GM18498 (cell line): ENCODE measurements around the gene LARP1.

ENCODE experiments used
- ATAC-seq: cut with Tn5 transposase; IDR thresholded peaks from one replicate; pipeline ENCODE4 v1.9.1; 2021; ENCODE audit warnings: mild to moderate bottlenecking, moderate library complexity; ENCODE audit not compliant: unreplicated experiment

LARP1 gene

GRCh38 chr5:154788212-154788611 lies 33.0 kb downstream of the LARP1 start:
- no peak for ATAC-seq

- peak; percentile 82 for ATAC-seq
These were observed 36.4 kb downstream of the LARP1 start for GRCh38 chr5:154791535-154791934.

GRCh38 chr5:154793599-154794524 lies 38.7 kb downstream of the LARP1 start:
- ATAC-seq = no peak

DNA sequence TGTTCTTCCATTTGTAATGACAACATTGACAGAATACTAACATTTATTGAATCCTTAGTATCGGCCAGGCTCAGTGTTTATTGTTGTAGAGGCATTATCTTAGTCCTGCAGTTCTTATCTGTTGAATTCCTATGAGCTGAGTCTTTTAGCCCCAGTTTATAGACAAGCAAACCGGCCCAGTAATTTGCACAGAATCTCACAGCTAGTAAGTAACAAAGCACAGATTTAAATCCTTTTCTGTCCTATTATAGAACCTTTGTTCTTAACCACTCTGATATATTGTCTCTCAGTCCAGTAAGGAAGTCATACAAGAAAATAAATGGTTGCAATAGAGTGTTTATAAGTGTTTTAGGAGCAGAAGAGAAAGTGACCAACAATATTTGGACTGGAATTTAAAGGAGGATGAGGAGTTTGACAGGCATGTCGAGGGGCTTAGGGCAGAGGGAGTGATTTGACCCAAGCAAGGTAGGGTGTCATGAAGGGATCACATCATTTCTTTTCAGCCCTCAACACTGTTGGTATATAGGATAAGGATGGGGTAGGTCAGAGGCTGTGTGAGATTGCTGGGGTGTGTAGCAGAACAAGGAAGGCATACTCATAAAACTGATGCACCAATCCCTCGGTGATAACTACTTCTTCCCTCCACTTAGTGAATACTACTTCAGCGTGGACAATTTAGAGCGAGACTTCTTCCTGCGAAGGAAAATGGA lies 39.5 kb downstream of the LARP1 start:
- ATAC-seq = no peak

DNA sequence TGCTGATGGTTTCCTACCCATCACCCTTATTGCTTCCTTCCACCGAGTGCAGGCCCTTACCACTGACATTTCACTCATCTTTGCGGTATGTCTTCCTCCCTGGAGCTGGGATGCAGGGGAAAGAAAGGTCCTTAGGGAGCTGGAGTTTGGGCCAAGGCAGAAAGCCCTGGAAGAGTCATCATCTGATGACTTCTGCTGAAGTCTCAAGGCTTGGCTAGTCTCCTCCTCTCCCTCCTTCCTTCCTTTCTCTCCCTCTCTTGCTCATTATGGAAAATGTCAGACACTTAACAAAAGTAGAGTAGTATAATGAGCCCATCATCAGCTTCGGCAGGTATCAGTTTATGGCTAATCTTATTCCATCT lies 40.0 kb downstream of the LARP1 start:
- ATAC-seq = no peak

GRCh38 chr5:154797762-154798161 lies 42.6 kb downstream of the LARP1 start:
- ATAC-seq = no peak

GRCh38 chr5:154800582-154800981 lies 45.4 kb downstream of the LARP1 start:
- ATAC-seq = no peak

- no peak for ATAC-seq
These were observed 45.9 kb downstream of the LARP1 start for GRCh38 chr5:154801083-154801482.

DNA sequence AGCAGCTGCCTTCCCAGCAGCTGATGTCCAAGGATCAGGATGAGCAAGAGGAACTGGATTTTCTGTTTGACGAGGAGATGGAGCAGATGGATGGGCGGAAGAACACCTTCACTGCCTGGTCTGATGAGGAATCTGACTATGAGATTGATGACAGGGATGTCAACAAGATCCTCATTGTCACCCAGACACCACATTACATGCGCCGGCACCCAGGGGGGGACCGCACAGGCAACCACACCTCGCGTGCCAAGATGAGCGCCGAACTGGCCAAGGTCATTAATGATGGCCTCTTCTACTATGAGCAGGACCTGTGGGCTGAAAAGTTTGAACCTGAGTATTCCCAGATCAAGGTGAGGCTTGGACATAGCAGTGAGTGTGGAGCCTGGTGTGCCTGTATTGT lies 46.9 kb downstream of the LARP1 start:
- no peak for ATAC-seq

DNA sequence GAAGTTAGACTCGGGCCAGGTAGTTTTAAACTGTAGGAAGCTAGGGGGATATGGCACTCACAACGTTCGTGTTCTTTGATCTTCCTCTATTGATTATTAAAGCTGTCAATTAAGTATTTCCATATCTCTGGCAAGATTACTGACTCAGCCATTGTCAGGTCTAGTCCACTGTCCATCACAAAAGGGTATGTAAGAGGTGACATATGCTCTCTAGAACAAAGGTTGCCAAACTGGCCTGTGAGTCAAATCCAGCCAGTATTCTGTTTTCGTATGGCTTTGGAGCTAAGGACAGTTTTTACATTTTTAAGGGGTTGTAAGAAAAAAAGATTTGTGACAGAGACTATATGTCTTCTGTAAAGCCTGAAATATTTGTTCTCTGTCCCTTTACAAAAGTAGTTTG lies 51.0 kb downstream of the LARP1 start:
- ATAC-seq = no peak

- ATAC-seq = no peak
These were observed 56.1 kb downstream of the LARP1 start for GRCh38 chr5:154811239-154811638.

DNA sequence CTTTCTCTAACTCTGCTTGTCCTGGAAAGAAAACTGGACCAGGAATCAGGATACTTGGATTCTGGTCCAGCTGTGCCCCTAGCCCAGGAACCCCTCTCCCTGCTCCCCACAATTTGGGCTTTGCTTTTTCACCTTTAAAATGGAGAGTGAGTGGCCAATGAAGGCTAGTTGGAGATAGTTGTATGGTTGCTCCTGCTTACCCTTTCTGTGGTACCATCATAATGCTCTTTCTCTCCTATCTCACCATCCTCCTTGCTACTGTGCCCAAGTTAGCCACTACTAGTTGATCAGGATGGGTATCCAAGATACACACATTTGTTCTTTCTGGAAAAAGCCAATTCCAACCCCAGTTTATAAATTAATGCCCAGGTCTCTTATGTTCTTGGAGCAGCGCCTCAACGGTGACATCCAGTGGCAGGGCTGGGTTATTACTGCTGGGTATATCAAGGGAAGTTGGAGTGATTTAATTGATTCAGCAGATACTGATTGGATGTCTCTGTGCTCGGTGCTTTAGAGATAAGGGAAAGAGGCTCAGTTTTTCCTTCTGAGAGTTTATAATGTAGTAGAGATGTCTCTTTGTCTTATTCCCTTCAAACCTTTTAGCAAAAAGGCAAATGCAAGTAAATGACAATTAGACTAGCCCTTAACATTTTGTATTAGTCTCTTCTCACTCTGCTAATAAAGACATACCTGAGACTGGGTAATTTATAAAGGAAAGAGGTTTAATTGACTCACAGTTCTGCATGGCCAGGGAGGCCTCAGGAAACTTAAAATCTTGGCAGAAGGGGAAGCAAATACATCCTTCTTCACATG lies 56.7 kb downstream of the LARP1 start:
- peak; percentile 71 for ATAC-seq

DNA sequence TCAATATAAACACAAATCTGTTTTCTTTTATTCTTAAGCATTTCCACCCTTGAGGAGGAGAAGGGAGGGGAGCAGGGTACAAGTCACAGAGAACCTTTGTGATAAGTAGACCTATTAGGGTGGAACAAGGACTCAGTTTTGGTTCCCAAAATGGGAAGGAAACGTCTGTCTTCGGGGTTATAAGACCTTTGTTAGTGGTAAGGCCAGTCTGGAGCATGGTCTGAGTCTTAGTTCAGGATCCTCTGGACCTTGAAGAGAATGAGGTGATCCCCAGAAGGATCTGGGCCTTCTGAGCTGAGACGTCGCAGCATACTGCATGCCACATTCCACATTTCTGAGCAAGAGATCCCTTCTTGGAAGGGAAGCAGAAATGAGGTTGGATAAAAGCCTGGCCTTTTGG lies 58.0 kb downstream of the LARP1 start:
- ATAC-seq = no peak

- ATAC-seq = no peak
These were observed 58.6 kb downstream of the LARP1 start for GRCh38 chr5:154813736-154814135.

- no peak for ATAC-seq
These were observed 59.8 kb downstream of the LARP1 start for GRCh38 chr5:154815025-154815424.

DNA sequence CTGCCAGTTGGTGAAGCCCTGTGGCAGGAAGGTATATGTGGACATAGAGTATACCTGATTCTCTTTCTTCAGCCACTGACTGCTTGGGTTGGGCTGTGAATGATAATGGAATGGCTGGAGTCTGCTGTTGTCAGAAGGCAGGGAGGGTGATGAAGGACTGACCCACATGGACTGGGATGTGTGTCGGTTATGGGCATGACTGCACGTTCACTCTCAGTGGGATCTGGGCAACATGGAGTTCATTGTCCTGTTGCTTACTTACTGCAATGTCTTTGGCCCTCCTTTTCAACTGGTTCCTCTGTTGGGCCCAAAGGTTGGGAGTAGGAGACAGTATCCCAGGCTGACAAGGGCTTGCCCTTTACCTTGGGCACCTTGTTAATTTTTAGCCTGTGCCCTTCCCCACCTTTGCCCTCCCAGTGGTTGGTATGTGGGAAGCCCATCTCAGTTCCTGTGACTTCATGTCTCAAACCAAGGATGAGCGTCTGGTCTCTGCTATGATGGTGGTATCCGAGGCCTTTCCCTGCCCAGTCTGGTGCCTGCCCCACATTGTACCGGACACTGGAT lies 60.6 kb downstream of the LARP1 start:
- ATAC-seq = no peak

- ATAC-seq = no peak
These were observed 61.8 kb downstream of the LARP1 start for GRCh38 chr5:154816891-154817492.

DNA sequence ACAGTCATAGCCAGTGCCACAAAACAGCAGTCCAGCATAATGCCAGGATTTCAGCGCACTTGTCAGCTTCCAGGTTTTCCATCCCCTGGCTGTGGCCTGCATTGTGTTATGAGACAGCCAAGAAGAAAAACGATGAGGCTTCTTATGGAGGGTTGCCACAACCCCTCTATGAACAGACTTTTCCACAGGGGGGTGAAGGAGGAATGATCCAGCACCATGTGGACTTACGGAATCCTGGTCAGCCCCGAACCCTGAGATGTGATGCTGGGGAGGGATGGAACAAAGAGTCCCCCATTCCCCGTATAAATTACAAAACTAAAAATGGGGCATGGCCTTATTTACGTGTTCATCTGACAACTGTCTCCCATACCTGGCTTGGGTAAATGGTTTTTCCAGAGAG lies 62.6 kb downstream of the LARP1 start:
- no peak for ATAC-seq

GRCh38 chr5:154818471-154819116 lies 63.4 kb downstream of the LARP1 start:
- no peak for ATAC-seq

DNA sequence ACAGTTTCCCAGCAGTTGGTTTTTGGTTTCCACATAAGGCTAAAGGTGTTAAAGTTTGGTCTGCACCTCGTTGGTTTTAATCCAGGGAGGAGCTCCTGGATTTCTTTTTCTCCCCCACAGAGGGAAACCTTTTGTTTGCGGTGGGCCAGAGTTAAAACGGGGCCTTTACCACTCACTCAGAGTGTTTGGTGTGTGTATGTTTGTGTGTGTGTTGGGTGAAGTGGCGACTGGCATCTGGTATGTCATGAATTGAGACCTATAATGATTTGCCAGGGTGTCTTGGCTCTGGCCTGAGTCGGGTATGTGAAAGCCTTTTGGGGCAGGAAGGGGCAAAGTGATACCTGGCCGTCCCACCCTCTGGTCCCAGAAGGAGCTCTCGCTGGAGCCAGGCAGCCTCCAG lies 64.4 kb downstream of the LARP1 start:
- no peak for ATAC-seq
